Measurements from ENCODE around the gene RALGAPA1.

DNA sequence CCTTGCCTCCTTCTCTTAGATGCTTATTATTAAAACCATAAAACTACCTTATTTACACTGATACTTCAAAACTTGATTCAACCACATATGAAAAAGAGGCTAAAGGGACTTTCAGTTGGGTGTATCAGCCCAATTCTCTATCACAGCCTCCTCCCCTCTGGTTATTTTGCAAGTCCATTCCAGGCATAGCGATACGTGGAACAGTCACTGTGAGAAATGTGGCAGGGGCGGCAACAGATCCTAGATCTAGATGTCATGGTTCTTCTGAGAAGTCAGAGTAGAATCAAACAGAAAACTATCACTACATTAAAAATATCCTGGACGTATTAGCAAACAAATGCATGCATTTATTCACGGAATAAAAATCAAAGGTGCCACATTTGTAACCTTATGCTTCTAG is 83.2 kb downstream of the RALGAPA1 start:
- TF ChIP-seq EZH2 (optimal IDR thresholded peaks at IDR 0.05; ENCODE audit: low read depth, low read length), result no peak
- TF ChIP-seq, protein P1, sequence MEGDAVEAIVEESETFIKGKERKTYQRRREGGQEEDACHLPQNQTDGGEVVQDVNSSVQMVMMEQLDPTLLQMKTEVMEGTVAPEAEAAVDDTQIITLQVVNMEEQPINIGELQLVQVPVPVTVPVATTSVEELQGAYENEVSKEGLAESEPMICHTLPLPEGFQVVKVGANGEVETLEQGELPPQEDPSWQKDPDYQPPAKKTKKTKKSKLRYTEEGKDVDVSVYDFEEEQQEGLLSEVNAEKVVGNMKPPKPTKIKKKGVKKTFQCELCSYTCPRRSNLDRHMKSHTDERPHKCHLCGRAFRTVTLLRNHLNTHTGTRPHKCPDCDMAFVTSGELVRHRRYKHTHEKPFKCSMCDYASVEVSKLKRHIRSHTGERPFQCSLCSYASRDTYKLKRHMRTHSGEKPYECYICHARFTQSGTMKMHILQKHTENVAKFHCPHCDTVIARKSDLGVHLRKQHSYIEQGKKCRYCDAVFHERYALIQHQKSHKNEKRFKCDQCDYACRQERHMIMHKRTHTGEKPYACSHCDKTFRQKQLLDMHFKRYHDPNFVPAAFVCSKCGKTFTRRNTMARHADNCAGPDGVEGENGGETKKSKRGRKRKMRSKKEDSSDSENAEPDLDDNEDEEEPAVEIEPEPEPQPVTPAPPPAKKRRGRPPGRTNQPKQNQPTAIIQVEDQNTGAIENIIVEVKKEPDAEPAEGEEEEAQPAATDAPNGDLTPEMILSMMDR (IDR thresholded peaks at IDR 0.05; ENCODE audit: low read length), result no peak
- no peak for TF ChIP-seq EZH2phosphoT487 (IDR thresholded peaks at IDR 0.05; ENCODE audit: low read length)

All from MM.1S (cell line).